NCI-H128 (cell line): Measurements from ENCODE around the gene UBN1.

Experiments used
- DNase-seq: peaks from one replicate; lab custom pipeline; 2025; ENCODE audit not compliant: unreplicated experiment; lab: John Stamatoyannopoulos, UW

Gene UBN1

DNA sequence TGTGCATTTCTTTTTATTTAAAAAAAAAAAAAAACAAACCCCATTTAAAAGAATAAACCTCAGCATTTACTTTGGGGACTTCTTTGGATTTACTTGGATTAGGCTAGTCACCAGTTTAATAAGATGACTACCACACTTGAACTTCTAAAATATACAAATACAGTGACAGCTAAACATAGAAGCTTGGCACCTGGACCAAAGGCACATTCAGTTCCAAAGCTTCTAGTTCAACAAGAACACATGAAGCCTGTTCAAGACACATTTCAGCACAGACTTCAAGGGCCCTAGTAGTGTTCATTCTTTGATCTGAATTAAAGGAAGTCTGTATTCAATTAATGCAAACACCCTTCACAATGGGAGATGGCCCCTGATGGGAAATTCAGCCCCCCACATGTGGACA lies 33.2 kb upstream of the UBN1 start:
- DNase-seq, result no peak

- DNase-seq, result no peak
Observed at GRCh38 chr16:4814542-4815173, 32.6 kb upstream of the UBN1 start.

DNA sequence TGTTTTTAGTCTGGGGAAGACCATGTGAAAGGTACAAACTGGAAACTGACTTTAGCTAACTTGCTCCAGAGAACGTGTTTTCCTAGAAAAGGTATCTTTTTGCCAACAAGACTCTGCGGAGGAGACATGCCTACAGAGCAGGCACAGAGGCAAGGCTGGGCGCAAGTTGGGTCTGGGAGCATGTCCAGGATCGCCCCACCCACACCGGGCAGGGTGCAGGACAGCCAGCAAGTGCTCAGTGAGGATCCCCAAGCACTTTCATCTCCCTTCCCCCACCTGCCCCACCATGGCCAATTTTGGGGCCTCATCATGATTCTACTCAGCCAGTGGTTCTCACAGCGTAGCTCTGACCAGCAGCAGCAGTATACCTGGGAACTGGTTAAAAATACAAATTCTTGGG lies 26.6 kb upstream of the UBN1 start:
- no peak for DNase-seq

GRCh38 chr16:4825196-4825595 lies 22.1 kb upstream of the UBN1 start:
- DNase-seq, result no peak

DNA sequence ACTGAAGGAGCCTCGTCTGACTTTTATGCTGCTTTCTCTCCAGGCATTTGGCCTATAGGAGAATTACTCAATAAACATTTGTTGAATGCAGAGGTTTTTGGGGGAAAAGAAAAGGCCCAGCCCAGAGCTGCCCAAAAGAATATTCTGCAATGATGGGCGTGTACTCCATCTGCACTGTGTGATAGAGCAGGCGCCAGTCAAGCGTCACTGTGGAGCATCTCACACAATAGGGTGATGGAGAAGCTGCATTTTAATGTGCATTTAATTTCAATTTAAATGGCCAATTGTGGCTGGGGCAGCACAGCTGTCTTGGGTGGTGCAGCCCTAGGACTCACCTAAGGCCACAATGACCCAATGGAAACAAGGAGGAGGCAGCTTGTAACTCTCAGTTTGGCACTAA lies 20.8 kb upstream of the UBN1 start:
- no peak for DNase-seq

DNA sequence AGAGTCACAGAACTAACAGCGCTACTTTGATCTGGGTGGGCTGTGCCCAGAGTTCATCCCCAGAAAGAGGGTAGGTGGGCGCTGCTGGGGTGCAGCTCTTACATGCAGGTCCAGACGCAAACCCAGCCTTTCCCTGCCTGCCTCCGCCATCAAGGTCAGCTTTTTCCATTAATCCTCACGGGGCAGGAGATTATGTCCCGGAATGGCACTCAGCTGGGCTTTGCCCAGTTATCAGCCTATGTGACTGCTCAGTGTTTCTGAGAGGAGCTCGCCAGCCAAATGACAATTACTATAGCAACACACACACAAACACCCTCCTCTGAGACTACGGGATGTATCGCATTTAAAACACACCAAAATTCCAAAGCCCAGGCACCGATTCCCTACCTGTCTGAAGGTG lies 20.3 kb upstream of the UBN1 start:
- no peak for DNase-seq

DNA sequence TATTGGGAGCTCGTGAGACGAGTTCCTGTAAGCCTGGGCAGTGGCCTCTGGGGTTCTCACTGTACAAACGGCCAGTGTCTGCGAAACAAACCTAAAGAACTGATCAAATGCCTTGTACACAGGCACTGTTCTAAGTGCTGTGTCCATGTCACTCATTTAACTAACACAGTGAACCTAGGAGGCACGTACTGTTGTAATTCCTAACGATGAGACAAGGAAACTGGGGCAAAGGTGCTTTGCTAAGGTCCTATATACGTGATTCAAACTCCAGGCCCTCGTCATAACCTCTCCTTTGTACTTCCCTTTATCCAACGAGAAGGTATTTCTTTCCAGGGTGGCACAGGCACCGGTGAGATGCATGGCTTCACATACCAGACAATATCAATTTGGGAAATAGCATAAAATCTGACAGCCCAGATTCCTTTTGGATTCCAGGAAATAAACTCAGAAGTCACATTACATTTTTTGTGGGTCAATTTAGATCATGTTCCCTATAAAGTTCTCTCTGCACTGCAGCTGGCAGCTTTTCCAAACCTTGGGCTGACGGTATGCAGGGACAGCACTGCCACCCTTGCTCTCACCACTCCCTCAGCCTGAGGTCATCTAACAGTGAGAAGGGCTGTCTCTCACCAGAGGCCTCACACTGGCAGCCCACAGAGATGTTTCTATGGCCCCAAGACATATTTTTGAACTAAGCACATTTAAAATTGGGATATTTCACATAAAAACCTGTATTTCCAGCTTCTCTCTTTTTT lies 18.5 kb upstream of the UBN1 start:
- DNase-seq, result no peak

- no peak for DNase-seq
Observed at GRCh38 chr16:4830408-4830807, 16.9 kb upstream of the UBN1 start.

DNA sequence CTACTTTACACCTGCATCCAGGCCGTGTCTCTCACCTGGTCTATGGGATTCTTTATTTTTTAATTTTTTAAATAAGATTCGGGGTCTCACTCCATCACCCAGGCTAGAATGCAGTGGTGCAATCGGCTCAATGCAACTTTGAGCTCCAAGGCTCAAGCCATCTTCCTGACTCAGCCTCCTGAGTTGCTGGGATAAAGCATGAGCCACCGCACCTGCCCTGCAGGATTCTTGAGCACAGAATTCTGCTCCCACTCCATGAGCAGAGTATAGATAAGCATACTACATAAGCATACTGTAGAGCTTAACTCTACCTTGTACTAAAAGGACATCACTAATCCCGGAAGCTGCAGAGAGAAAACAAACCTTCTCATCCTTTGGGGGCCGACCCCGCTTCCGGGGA lies 15.7 kb upstream of the UBN1 start:
- no peak for DNase-seq

- no peak for DNase-seq
Observed at GRCh38 chr16:4832698-4833343, 14.5 kb upstream of the UBN1 start.

DNA sequence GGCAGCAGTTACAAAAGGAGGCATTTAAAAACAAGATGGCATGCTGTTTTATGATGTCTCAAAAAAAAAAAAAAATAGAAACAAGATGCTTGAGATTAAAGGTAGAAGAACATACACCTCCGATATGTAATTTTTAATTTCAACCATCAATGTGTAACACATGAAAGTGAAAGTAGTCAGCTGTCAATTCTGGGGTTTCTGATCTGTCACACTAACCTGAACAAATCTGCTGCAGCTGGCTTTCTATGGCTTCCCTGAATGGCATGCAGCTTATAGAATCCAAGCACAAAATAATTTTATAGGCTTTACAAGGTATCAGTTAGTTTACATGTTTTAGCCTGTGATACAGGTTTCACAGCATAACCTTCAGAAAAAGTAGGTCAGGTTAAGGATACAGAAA lies 13.7 kb upstream of the UBN1 start:
- no peak for DNase-seq

GRCh38 chr16:4836727-4837126 lies 10.6 kb upstream of the UBN1 start:
- no peak for DNase-seq

DNA sequence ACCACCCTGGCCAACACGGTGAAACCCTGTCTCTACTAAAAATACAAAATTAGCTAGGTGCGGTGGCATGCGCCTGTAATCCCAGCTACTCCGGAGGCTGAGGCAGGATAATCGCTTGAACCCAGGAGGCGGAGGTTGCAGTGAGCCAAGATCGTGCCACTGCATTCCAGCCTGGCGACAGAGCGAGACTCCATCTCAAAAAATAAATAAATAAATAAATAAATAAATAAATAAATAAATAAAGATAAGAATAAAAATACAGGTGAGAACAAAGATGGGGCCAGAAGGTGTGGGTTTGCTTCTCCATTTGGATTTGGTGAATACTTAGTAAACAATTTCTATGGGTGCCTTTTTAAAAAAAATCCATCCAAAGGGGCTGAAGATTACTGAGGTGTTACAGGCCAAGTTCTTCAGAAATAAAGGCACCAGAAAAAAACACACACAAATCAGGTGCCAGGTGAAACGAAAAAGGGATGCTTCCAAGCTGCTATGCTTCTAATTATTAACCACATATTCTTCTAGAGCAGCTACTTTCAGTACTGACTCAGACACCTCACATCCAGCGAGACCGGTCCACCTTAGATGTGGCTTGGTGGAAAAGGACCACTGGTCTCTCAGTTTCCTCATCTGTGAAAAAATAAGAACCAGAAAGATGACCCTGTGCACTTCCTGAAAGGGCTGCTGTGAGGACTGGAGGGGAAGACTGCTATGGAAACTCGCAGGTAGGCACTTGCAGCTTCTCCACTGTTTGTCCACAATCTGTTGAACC lies 9.4 kb upstream of the UBN1 start:
- DNase-seq, result no peak

GRCh38 chr16:4839942-4840341 lies 7.3 kb upstream of the UBN1 start:
- DNase-seq, result no peak

- DNase-seq, result no peak
Observed at GRCh38 chr16:4840984-4841383, 6.3 kb upstream of the UBN1 start.

GRCh38 chr16:4846503-4846900 lies 779 bp upstream of the UBN1 start:
- no peak for DNase-seq

DNA sequence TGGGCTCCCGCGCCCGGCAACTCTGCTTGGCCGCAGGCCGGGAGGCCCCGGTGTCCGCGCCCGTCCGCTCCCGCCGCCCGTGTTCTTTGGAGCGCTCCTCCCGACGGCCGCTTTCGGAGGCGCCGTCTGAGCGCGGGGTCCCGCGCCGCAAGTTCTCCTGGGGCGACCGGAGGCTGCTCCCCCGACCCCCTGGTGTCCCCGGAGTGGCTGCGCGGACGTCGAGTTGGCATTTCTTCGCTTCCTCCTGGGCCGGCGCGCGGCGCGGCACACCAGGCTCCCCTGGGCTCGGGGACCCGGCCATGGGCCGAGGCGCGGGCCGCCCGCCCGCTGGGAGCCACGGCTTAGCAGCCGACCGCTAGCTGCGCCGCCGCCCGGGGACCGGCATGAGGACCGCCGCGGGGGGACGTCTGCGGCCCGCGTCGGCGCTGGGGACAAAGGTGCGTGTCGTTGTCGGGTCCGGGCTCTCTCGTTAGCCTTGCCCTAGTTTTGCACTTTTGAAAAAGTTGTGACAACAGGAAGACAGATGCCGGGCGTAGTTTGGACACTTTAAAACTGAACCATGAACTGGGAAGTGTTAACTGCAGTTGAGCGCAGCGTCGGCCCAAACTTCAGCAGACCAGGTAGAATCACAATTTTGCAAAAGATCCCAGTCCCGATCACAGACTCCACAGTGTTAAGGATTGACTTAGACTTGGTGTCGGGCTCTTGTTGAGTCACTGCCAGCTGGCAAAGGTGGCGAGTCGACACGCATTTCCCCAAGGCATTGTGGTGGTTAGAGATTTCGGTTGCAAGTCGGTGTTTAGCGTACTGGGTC lies 700 bp downstream of the UBN1 start:
- DNase-seq, result no peak

- no peak for DNase-seq
Observed at GRCh38 chr16:4850211-4850610, 2.9 kb downstream of the UBN1 start.

GRCh38 chr16:4852221-4852872 lies 5.1 kb downstream of the UBN1 start:
- no peak for DNase-seq

DNA sequence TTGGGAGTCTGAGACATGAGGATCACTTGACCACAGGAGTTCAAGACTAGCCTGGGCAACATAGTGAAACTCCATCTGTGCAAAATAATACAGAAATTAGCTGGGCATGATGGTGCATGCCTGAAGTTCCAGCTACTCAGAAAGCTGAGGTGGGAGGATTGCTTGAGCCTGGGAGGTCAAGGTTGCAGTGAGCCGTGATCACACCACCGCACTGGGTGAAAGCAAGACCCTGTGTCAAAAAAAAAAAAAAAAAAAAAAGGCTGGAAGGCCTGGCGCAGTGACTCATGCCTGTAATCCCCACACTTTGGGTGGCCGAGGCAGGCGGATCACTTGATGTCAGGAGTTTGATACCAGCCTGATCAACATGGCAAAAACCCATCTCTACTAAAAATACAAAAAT lies 8.1 kb downstream of the UBN1 start:
- DNase-seq, result no peak
